Activated T-helper 17 cell treated with anti-CD3 and anti-CD28 coated beads, Interleukin-2, amount 50 U/mL, for 72 hours (primary cell): ENCODE measurements around the gene ABCC4. TPM values are rescaled to one million over a fixed set of nuclear protein-coding genes. Genes with fewer than 3 reads are reported as not detected.
A peak's percentile ranks its signal among the peaks of the same experiment; 100 is the strongest.

Experiments used
- ATAC-seq: fragments of 150-1000 bp; cut with Tn5 transposase; replicated peaks from 2 replicates; pipeline ENCODE4 v1.10.0; 2021; ENCODE audit warnings: mild to moderate bottlenecking, moderate library complexity
- H3K27ac Mint-ChIP-seq: one replicate; pipeline ENCODE4 v1.8.0; 2022; ENCODE audit warnings: mixed read lengths
- H3K27me3 Mint-ChIP-seq: one replicate; pipeline ENCODE4 v1.8.0; 2022; ENCODE audit warnings: mixed read lengths
- H3K36me3 Mint-ChIP-seq: one replicate; pipeline ENCODE4 v1.8.0; 2022; ENCODE audit warnings: low read depth, mild to moderate bottlenecking, mixed read lengths
- H3K4me1 Mint-ChIP-seq: one replicate; pipeline ENCODE4 v1.8.0; 2022; ENCODE audit warnings: mixed read lengths
- H3K4me3 Mint-ChIP-seq: one replicate; pipeline ENCODE4 v1.8.0; 2022; ENCODE audit warnings: mild to moderate bottlenecking, mixed read lengths
- H3K9me3 Mint-ChIP-seq: one replicate; pipeline ENCODE4 v1.8.0; 2022; ENCODE audit warnings: mixed read lengths
- total RNA-seq, 2 donors: library from RNA; stranded (reverse); gene quantifications; one replicate each; pipeline ENCODE4 v1.2.3, GENCODE V29; 2022

The ABCC4 gene
- total RNA-seq, 2 donors from 2014 or later: 6.5 to 14.4 TPM

GRCh38 chr13:95236774-95237173 is 64.5 kb downstream of the ABCC4 start:
- no peak for ATAC-seq
- Mint-ChIP-seq H3K27me3 (no peaks in the 10 kb centered on the region), H3K36me3 (peaks cover 4% of the 10 kb centered on the region), H3K4me3 (no peak overlapping the region), H3K9me3 (no peaks in the 10 kb centered on the region), H3K4me1 (no peaks in the 10 kb centered on the region), H3K27ac (no peak overlapping the region)

- Mint-ChIP-seq H3K4me3 (no peak overlapping the region), H3K36me3 (peaks cover 4% of the 10 kb centered on the region), H3K9me3 (no peaks in the 10 kb centered on the region), H3K27ac (peak overlapping the region; percentile 20), H3K27me3 (no peaks in the 10 kb centered on the region), H3K4me1 (no peaks in the 10 kb centered on the region)
- ATAC-seq: no peak
Observed at GRCh38 chr13:95235974-95236373, 65.3 kb downstream of the ABCC4 start.

GRCh38 chr13:95235199-95235756 is 66.0 kb downstream of the ABCC4 start:
- peaks cover 4% of the 10 kb centered on the region for H3K36me3 Mint-ChIP-seq
- no peak overlapping the region for H3K4me3 Mint-ChIP-seq
- H3K27me3 Mint-ChIP-seq: no peaks in the 10 kb centered on the region
- no peaks in the 10 kb centered on the region for H3K4me1 Mint-ChIP-seq
- no peaks in the 10 kb centered on the region for H3K9me3 Mint-ChIP-seq
- no peak for ATAC-seq
- H3K27ac Mint-ChIP-seq: peak overlapping the region; percentile 19

- no peaks in the 10 kb centered on the region for H3K4me1 Mint-ChIP-seq
- no peaks in the 10 kb centered on the region for H3K9me3 Mint-ChIP-seq
- peaks cover 4% of the 10 kb centered on the region for H3K36me3 Mint-ChIP-seq
- no peaks in the 10 kb centered on the region for H3K27me3 Mint-ChIP-seq
- no peak overlapping the region for H3K27ac Mint-ChIP-seq
- no peak overlapping the region for H3K4me3 Mint-ChIP-seq
- ATAC-seq: no peak
Observed at GRCh38 chr13:95234242-95234641, 67.0 kb downstream of the ABCC4 start.

GRCh38 chr13:95233026-95233635 is 68.1 kb downstream of the ABCC4 start:
- no peak overlapping the region for H3K27ac Mint-ChIP-seq
- H3K36me3 Mint-ChIP-seq: peaks cover 4% of the 10 kb centered on the region
- no peak for ATAC-seq
- H3K9me3 Mint-ChIP-seq: no peaks in the 10 kb centered on the region
- H3K27me3 Mint-ChIP-seq: no peaks in the 10 kb centered on the region
- H3K4me3 Mint-ChIP-seq: no peak overlapping the region
- no peaks in the 10 kb centered on the region for H3K4me1 Mint-ChIP-seq

GRCh38 chr13:95231393-95231792 is 69.9 kb downstream of the ABCC4 start:
- no peak overlapping the region for H3K27ac Mint-ChIP-seq
- no peak overlapping the region for H3K4me3 Mint-ChIP-seq
- no peaks in the 10 kb centered on the region for H3K36me3 Mint-ChIP-seq
- ATAC-seq: no peak
- H3K4me1 Mint-ChIP-seq: no peaks in the 10 kb centered on the region
- H3K27me3 Mint-ChIP-seq: no peaks in the 10 kb centered on the region
- no peaks in the 10 kb centered on the region for H3K9me3 Mint-ChIP-seq

- no peak for ATAC-seq
- no peaks in the 10 kb centered on the region for H3K27me3 Mint-ChIP-seq
- H3K4me3 Mint-ChIP-seq: no peak overlapping the region
- no peaks in the 10 kb centered on the region for H3K4me1 Mint-ChIP-seq
- no peak overlapping the region for H3K27ac Mint-ChIP-seq
- H3K9me3 Mint-ChIP-seq: no peaks in the 10 kb centered on the region
- H3K36me3 Mint-ChIP-seq: no peaks in the 10 kb centered on the region
Observed at GRCh38 chr13:95229855-95230254, 71.4 kb downstream of the ABCC4 start.

- H3K9me3 Mint-ChIP-seq: no peaks in the 10 kb centered on the region
- no peak for ATAC-seq
- H3K4me3 Mint-ChIP-seq: no peak overlapping the region
- no peaks in the 10 kb centered on the region for H3K27me3 Mint-ChIP-seq
- H3K36me3 Mint-ChIP-seq: no peaks in the 10 kb centered on the region
- H3K27ac Mint-ChIP-seq: no peak overlapping the region
- H3K4me1 Mint-ChIP-seq: no peaks in the 10 kb centered on the region
Observed at GRCh38 chr13:95228130-95228529, 73.1 kb downstream of the ABCC4 start.

GRCh38 chr13:95226932-95227695 is 74.1 kb downstream of the ABCC4 start:
- no peaks in the 10 kb centered on the region for H3K9me3 Mint-ChIP-seq
- H3K27me3 Mint-ChIP-seq: no peaks in the 10 kb centered on the region
- no peaks in the 10 kb centered on the region for H3K36me3 Mint-ChIP-seq
- no peak overlapping the region for H3K4me3 Mint-ChIP-seq
- H3K4me1 Mint-ChIP-seq: no peaks in the 10 kb centered on the region
- no peak overlapping the region for H3K27ac Mint-ChIP-seq
- no peak for ATAC-seq

- Mint-ChIP-seq H3K4me3 (no peak overlapping the region), H3K36me3 (no peaks in the 10 kb centered on the region), H3K27ac (no peak overlapping the region), H3K27me3 (no peaks in the 10 kb centered on the region), H3K4me1 (no peaks in the 10 kb centered on the region), H3K9me3 (no peaks in the 10 kb centered on the region)
- no peak for ATAC-seq
Observed at GRCh38 chr13:95226476-95226875, 74.8 kb downstream of the ABCC4 start.

GRCh38 chr13:95226050-95226449 is 75.2 kb downstream of the ABCC4 start:
- Mint-ChIP-seq H3K4me1 (no peaks in the 10 kb centered on the region), H3K9me3 (no peaks in the 10 kb centered on the region), H3K4me3 (no peak overlapping the region), H3K36me3 (no peaks in the 10 kb centered on the region), H3K27me3 (no peaks in the 10 kb centered on the region), H3K27ac (no peak overlapping the region)
- ATAC-seq: no peak

- Mint-ChIP-seq H3K4me3 (no peak overlapping the region), H3K36me3 (no peaks in the 10 kb centered on the region), H3K27me3 (no peaks in the 10 kb centered on the region), H3K27ac (no peak overlapping the region), H3K9me3 (no peaks in the 10 kb centered on the region), H3K4me1 (no peaks in the 10 kb centered on the region)
- no peak for ATAC-seq
Observed at GRCh38 chr13:95224064-95224463, 77.2 kb downstream of the ABCC4 start.

- ATAC-seq: no peak
- no peaks in the 10 kb centered on the region for H3K27me3 Mint-ChIP-seq
- H3K4me1 Mint-ChIP-seq: no peaks in the 10 kb centered on the region
- H3K36me3 Mint-ChIP-seq: no peaks in the 10 kb centered on the region
- no peaks in the 10 kb centered on the region for H3K9me3 Mint-ChIP-seq
- no peak overlapping the region for H3K27ac Mint-ChIP-seq
- H3K4me3 Mint-ChIP-seq: no peak overlapping the region
Observed at GRCh38 chr13:95222733-95223018, 78.6 kb downstream of the ABCC4 start.

GRCh38 chr13:95221971-95222732 is 79.1 kb downstream of the ABCC4 start:
- H3K27ac Mint-ChIP-seq: no peak overlapping the region
- no peaks in the 10 kb centered on the region for H3K36me3 Mint-ChIP-seq
- no peak overlapping the region for H3K4me3 Mint-ChIP-seq
- H3K4me1 Mint-ChIP-seq: no peaks in the 10 kb centered on the region
- H3K27me3 Mint-ChIP-seq: no peaks in the 10 kb centered on the region
- no peaks in the 10 kb centered on the region for H3K9me3 Mint-ChIP-seq
- ATAC-seq: no peak

GRCh38 chr13:95220611-95221010 is 80.6 kb downstream of the ABCC4 start:
- no peak overlapping the region for H3K4me3 Mint-ChIP-seq
- H3K4me1 Mint-ChIP-seq: no peaks in the 10 kb centered on the region
- ATAC-seq: no peak
- H3K36me3 Mint-ChIP-seq: no peaks in the 10 kb centered on the region
- H3K27me3 Mint-ChIP-seq: no peaks in the 10 kb centered on the region
- no peaks in the 10 kb centered on the region for H3K9me3 Mint-ChIP-seq
- H3K27ac Mint-ChIP-seq: no peak overlapping the region
